Right hindlimb (tissue), 1 donor: Measurements from ENCODE around the gene TPCN2.

ENCODE experiments used
- DNase-seq: peaks from one replicate; pipeline ENCODE4 v3.0.0-alpha.2; 2018

Gene TPCN2

GRCh38 chr11:69010964-69011623 is 37.6 kb upstream of the TPCN2 start:
- DNase-seq: peak; percentile 88

DNA sequence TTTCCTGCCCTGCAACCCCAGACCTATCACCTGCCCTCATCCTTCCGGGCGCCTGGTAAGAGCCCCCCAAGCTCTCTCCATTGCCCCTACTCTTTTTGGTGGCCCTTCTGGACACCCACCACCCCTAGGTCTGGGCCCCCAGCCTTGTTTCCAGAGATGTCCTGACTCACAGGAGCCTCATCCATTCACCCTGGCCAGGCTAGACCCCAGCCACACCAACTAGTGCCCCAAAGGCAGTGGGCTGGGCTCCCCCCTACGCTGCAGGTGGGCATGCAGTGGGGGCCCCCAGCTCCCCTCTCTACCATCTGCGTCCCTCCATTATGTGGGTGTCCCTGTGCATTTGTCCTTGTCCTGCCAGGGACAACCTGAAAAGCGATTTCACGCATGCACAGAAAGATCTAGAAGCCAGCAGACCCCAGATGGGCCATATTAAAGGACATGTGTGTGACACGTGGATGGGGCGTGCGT is 37.1 kb upstream of the TPCN2 start:
- DNase-seq: peak; percentile 27

DNA sequence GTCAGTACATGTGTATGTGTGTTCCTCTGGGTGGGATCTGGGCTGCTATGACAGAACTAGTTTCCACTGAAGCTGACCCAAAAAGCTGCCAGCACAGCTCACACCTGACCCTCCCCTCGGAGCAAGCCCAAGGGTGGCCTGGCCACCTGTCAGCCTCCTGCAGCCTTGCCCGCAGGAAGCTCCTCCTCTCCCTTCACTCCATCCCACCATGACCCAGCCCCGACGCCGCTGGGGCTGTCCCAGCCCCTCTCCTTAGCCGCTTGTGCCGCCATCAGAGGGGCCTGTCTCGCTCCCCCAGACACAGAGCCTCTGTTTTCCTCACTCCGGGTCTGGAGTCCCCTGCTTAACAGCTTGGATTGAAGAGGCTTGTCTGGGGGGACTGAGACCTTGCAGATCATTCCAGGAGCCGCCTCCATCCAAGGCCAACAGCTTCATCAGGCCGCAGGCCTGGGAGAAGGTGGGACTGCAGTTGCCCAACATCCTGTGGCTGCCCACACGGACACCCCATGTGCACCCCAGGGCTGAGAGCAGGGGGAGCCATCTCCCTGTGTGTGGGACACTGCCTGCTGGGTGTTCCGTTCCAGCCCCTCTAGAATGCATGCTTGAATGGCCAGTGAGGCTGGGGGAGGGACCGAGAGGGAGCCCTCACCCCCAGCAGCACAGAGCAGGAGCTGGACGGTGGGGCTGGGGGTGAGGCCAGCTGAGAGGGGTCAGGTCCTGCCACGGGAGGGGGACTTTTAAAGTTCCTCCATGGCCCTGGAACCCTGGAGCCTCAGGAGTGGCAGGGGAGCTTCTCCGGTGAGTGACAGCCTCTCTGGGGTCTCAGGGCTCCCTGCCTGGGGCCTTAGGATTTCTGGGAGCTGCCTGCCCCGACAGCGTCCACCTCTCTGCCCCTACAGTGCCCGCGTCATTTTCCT is 36.4 kb upstream of the TPCN2 start:
- peak; percentile 48 for DNase-seq

DNA sequence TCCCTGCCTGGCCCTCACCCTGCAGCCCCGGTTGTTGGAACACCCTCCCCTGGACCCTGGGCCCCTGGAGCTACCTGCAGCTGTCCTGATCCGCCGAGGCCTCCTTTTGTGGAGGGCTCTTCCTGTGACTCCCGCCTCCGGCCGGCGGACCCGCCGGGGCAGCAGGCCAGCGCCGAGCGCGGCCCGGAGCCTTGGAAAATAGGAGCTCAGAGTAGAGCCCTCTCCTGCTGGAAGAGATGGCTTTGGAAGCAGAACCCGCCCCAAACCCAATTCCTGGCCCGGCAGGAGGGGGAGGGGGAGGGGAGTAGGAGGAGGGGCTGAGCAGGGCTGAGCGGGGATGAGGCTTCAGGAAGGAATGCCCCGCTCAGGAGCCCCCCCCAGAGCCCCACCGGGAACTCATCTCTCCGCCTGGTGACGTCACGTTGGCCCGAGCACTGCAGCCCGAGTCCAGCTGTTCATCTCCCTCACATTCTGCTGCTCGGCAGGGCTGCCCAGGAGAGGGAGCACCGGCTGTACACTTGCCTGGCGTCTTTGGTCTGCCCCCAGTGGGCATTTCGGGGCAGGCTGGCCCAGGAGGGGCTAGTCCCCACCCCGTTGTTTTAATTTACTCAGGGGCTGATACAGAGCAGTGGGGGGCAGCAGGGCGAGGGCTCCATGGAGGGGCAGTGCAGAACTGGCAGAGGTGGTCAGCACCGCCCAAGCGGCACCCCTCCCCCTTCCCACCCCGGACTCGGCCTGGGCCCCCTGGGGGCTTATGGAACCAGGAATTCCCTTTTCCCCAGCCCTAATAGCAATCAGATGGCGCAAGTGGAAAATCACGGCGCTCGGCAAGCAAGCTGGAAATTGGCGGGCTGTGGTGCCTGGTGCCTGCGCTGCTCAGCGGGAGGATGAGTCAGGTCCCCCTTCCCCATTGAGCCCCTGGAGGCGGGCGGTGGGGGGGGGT is 35.5 kb upstream of the TPCN2 start, which contains the start of gene MRGPRF:
MRGPRF (minus strand) TSS at position 238 of the 943 bp plus-strand sequence. CDS start 3,345 bp downstream, outside the sequence.
- DNase-seq: peak; percentile 97

GRCh38 chr11:69014084-69014851 is 34.5 kb upstream of the TPCN2 start:
- DNase-seq: peak; percentile 69

DNA sequence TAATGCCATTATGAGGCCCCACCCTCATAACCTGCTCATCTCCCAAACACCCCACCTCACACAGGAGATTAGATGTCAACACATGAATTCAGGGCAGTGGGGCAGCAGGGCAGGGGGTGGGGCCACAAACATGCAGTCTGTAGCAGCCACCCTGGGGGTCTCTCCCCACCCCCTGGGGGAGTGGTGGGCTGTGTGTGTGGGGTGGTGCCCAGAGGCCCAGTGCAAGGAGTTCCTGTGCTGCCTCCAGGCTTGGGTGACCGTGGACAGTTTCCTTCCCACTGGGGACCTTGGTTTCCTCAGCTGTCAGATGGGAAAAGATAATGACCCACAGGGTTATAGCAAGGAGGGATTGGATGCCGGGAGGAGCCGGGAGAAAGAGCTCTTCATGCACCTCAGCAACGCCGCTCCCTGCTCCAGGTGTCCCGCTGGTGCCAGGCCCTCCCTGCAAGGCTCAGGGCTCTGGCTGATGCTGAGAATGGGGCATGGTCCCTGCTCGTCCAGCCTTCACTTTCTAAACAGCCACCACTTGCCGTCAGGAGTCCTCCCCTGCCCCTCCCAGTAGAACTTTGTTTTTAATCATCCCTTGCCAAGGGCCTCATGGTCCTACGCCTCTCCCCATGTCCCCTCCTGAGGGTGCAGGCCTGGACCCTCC is 33.7 kb upstream of the TPCN2 start:
- no peak for DNase-seq

DNA sequence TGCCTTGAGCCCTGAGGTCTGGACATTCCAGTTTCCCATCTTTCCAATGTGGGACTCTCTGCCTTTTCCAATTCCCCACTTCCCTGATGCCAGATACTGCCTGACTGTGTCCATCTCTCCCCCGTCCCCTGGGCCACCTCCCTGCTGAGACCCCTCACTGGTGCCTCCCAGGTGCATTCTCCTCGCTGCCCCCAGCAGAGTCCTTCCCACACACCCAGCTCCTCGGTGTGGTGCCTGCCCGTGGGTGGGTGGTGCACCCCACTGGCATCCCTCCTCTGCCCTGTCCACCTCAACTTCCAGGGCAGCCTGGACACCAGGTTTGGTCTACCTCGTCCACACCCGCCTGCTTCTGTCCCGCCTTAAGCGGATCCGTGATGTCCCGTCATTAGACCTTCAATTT is 30.8 kb upstream of the TPCN2 start:
- DNase-seq: no peak

- DNase-seq: no peak
These were observed 29.8 kb upstream of the TPCN2 start for GRCh38 chr11:69018924-69019323.

GRCh38 chr11:69022260-69022659 is 26.5 kb upstream of the TPCN2 start:
- DNase-seq: no peak

GRCh38 chr11:69024509-69024908 is 24.2 kb upstream of the TPCN2 start:
- no peak for DNase-seq

DNA sequence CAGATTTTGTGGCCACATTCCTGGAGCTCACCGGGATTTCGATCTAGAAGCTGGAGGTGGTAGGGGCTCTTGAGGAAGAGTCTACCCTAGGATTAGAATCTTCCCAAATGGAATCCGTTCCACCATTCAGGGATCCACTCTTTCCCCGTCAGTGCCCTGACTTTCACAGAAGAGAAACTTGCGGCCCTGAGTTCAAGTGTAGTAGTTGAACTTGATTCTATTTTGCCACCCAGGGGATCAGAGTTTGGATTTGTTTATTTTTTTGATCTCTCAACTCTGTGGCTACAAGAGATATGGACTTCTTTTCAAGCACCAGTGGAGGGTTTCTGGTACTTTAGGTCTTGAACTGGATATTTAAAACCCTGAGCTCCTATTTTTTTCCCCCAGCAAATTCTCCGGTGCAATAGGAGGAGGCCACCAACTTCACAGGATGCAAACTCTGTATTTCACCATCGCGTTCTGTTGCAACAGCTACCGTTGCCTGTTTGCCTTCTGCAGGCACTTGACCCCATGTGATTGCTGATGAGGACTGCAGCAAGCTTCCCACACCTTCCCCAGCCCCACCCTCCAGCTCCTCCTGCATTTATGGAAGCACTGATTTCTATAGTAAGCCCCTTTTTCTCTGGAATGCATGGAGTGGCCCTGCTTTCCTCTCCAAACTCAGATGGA is 20.9 kb upstream of the TPCN2 start:
- DNase-seq: no peak

GRCh38 chr11:69030301-69030700 is 18.4 kb upstream of the TPCN2 start:
- DNase-seq: no peak

DNA sequence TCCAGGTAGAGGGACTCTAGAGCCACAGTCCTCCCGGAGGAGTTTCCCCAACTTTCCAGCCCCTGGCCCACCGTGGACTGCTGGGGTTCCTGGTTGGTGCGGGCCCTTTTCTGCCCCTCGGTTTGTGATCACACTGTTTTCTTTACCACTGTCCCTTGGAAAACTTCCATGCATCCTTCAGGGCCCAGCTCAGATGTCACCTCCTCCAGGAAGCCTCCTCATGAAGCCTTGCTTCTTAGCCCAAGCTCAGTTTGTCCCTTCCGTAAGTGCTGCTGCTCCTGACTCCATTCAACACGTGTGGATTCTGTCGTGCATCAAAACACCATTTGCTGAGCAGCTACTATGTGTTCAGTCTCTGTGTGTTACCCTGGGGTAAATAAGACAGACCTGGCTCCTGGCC is 15.9 kb upstream of the TPCN2 start:
- DNase-seq: no peak

DNA sequence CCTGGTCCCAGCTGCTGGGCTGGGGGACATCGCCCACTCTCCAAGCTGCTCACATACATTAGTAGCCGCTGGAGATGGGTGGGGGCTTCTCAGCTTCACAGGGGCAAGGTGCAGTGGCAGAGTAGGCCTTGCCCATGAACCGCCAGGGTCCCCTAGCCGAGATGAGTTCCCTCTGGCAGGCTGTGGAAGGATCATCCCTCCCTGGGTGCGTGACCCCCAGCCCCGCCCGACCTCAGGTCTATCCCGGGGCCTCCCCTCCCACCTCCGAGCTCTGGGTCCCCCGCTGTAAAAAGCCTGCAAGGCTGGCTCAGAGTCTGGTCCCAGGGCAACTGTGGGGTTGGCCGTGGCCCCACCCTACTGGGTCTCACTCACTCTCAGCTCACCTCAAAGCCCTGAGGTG is 15.3 kb upstream of the TPCN2 start:
- no peak for DNase-seq

DNA sequence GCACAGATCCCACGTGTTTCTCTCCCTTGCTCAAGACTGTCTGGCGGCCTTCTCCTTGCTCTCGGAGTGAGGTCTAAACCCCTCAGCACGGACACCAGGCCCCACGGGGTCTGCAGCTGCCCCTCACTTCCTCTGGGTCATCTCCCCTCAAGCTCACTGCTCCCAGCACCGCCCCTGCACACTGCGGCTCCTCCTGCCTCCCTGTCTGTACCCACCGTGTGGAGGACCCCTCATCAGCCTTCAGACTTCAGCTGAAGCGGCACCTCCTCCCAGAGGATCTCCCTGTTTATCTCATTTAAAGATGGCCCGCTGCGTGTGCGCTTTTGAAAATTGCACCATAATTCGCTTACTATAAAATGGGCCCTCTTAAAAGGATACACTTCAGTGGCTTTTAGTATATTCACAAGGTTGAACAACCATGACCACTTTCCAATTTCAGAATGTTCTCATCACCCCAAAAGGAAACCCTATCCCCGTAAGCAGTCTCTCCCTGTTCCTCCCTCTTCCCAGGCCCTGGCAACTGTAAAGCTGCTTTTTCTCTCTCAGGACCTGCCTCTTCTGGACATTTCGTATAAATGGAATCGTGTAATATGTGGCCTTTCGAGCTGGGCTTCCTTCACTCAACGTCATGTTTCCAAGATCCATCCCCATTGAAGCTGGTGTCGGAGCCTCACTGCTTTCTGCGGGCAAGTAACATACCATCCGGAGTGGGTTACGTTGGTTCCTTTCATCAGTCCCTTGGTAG is 14.4 kb upstream of the TPCN2 start:
- no peak for DNase-seq

DNA sequence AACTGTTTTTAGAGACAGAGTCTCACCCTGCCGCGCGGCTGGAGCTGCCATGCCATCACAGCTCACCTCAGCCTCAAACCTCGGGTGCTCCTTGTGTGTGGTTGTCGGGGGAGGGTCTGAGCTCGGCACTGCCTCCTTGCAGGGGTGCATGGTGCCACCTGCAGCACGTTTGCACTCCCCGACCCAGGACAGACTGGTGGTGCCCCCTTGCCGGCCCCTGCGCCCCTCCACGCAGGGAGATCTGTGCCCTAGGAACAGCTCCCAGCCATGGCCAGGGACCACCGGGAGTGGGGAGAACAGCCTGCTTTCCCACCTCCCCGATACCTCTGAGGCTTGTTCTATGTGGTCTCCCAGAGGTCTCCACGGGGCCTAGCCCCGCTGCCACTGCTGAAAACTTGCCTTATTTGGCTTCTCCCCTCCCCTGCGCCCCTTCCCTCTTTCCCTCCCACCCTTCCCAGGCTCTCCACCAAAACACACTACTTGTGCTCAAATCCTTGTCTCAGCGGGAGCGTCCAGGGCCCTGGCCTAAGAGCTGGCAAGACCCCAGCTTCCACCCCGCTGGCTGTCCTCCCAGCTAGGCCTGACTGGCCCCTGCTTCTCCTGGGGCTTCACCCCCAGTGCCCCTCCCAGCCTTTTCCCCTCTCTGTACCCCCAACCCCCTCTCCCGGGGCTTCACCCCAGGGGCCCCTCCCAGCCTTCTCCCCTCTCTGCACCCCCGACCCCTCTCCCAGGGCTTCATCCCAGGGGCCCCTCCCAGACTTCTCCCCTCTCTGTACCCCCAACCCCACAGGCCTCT is 13.4 kb upstream of the TPCN2 start:
- DNase-seq: peak; percentile 66

GRCh38 chr11:69035946-69036340 is 12.8 kb upstream of the TPCN2 start:
- peak; percentile 60 for DNase-seq

DNA sequence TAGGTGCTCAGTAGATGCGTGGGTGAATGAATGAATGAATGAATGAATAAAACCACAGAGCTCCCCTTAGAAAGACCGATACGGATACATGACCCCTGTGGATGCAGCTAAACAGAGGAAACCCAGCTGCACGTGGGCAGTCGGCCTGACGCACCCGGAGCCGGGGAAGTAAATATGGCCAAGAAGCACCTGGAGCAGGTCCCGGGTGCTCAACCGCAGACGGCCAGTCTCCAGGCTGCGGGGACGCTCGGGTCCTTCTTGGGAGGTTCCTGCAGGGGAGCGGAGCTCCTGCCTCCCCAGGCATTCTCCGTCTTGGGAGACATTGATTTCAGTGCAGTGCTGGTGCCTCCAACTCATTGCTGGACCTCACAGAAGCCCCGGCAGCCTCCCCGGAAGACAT is 11.7 kb upstream of the TPCN2 start:
- DNase-seq: no peak

- DNase-seq: no peak
These were observed 11.2 kb upstream of the TPCN2 start for GRCh38 chr11:69037544-69037943.
